SJCRH30 (cell line): Measurements from ENCODE around the gene ZNF132. TPM values are rescaled to one million over a fixed set of nuclear protein-coding genes. Genes with fewer than 3 reads are reported as not detected.
"Not testable (repeated sequence)": the region's sequence is repeated elsewhere in the genome, so short reads cannot be mapped to it uniquely, and the experiment has no call there.

Source experiments
- DNase-seq, 2 experiments: peaks; one replicate each; pipeline ENCODE4 v3.0.0-alpha.2; 2015 to 2020
- H3K27ac ChIP-seq: fragments of 250-450 bp; sonication (Bioruptor Pico); 2 replicates; pipeline ENCODE4 v1.5.1; 2020; ENCODE audit warnings: mild to moderate bottlenecking, moderate library complexity
- H3K27me3 ChIP-seq: fragments of 250-450 bp; sonication (Bioruptor Pico); 2 replicates; pipeline ENCODE4 v1.5.1; 2020; ENCODE audit warnings: mild to moderate bottlenecking, moderate library complexity
- H3K36me3 ChIP-seq: fragments of 250-450 bp; sonication (Bioruptor Pico); 2 replicates; pipeline ENCODE4 v1.5.1; 2020; ENCODE audit warnings: mild to moderate bottlenecking, moderate library complexity
- H3K4me1 ChIP-seq: fragments of 250-450 bp; sonication (Bioruptor Pico); 2 replicates; pipeline ENCODE4 v1.5.1; 2020; ENCODE audit warnings: mild to moderate bottlenecking, moderate library complexity
- H3K4me3 ChIP-seq: fragments of 250-450 bp; sonication (Bioruptor Pico); 2 replicates; pipeline ENCODE4 v1.5.1; 2020; ENCODE audit warnings: mild to moderate bottlenecking, moderate library complexity
- H3K9me3 ChIP-seq: fragments of 250-450 bp; sonication (Bioruptor Pico); replicated peaks from 2 replicates; pipeline ENCODE4 v1.5.1; 2020; ENCODE audit warnings: mild to moderate bottlenecking, moderate library complexity
- total RNA-seq: library from RNA; depleted of rRNA; stranded (reverse); fragments of >200 nt; shearing (Covaris generic); gene quantifications from 2 replicates; pipeline ENCODE4 v1.2.3, GENCODE V29; 2014

The ZNF132 gene
- total RNA-seq, 1 experiment from 2014 or later = not detected

DNA sequence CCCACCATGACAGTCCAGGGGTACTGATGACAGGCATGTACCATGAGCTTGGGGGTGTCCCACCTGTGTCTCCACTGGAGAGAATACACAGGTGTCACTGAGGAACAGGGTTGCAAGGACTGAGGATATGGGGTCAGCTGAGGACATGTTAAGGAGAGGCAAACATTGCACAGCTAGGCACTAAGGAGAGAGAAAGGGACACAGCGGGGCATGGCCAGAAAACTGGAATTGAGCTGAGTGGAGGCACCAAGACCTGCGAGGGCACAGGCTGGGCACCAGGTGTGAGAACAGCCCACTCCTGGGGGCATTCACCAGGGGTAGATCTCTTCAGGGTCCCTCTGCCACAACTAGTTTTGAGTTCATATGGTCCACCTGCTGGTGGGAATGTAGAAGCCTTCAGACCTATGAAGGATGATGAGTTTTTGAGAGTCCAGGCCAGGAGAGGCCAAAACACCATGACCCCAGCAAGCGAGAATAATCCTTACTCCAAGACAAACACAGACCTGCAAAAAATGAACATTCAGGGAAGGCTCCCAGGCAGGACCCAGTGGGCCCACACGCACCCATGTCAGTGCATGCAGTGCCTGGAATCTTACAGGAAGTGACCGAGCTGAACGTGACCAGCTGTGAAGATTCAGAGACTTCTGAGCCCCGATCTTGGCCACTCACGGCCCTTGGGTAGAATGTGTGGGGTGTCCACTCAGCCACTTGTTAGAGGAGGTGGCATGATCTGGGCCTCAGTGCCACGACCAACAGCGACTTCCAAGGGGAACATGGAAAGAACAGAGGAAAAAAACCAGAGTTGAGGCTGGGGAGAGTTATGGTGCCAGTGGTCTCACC, 32.9 kb downstream of the ZNF132 start:
- Histone ChIP-seq H3K4me3 (peak overlapping the region; percentile 75), H3K27ac (no peak overlapping the region), H3K4me1 (no peaks in the 10 kb centered on the region), H3K27me3 (no peaks in the 10 kb centered on the region), H3K9me3 (no peaks in the 10 kb centered on the region), H3K36me3 (no peaks in the 10 kb centered on the region)
- no peak for DNase-seq

DNA sequence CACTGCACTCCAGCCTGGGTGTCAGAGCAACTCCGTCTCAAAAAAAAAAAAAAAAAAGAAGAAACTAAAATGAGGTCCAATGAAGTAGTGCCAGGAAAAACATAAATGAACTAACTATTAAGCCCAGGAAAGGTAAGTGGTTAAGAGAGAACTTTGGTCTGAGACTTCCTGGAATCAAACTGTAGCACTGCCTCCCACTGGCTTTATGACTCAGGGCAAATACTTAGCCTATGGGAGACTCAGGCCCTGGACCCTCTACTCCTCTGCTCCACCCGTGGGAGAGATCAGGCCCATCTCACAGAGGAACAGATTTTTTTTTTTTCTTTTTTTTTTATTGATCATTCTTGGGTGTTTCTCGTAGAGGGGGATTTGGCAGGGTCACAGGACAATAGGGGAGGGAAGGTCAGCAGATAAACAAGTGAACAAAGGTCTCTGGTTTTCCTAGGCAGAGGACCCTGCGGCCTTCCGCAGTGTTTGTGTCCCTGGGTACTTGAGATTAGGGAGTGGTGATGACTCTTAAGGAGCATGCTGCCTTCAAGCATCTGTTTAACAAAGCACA, 36.0 kb downstream of the ZNF132 start:
- not testable (repeated sequence) for DNase-seq, H3K4me1 ChIP-seq, H3K9me3 ChIP-seq, H3K36me3 ChIP-seq, H3K27ac ChIP-seq, H3K4me3 ChIP-seq, H3K27me3 ChIP-seq

DNA sequence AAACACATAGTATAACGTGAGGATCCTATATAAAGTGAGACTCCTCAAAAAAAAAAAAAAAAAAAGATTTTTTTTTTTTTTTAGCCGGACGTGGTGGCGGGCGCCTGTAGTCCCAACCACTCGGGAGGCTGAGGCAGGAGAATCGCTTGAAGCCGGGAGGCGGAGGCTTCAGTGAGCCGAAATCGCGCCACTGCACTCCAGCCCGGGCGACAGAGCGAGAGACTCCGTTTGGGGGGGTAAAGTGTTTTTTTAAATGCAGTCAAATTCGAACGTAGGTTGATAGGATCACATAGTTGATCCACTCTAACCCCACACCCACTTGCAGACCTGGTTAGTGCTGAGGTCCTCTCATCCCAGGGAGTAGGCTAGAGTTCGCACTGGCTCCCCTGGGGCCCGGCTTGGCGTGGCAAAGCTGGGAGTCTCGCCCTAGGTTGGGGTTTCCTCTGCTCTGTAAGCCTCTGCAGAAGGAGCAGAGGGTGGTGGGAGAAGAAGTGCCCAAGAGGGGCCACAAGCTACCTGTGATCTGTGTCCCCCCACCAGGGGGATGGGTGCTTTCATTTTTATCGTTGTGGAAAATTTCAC, 38.0 kb downstream of the ZNF132 start:
- no peaks in the 10 kb centered on the region for H3K9me3 ChIP-seq
- H3K4me1 ChIP-seq = no peaks in the 10 kb centered on the region
- peak overlapping the region; percentile 60 for H3K4me3 ChIP-seq
- H3K36me3 ChIP-seq = no peaks in the 10 kb centered on the region
- no peak for DNase-seq
- no peaks in the 10 kb centered on the region for H3K27me3 ChIP-seq
- no peak overlapping the region for H3K27ac ChIP-seq

DNA sequence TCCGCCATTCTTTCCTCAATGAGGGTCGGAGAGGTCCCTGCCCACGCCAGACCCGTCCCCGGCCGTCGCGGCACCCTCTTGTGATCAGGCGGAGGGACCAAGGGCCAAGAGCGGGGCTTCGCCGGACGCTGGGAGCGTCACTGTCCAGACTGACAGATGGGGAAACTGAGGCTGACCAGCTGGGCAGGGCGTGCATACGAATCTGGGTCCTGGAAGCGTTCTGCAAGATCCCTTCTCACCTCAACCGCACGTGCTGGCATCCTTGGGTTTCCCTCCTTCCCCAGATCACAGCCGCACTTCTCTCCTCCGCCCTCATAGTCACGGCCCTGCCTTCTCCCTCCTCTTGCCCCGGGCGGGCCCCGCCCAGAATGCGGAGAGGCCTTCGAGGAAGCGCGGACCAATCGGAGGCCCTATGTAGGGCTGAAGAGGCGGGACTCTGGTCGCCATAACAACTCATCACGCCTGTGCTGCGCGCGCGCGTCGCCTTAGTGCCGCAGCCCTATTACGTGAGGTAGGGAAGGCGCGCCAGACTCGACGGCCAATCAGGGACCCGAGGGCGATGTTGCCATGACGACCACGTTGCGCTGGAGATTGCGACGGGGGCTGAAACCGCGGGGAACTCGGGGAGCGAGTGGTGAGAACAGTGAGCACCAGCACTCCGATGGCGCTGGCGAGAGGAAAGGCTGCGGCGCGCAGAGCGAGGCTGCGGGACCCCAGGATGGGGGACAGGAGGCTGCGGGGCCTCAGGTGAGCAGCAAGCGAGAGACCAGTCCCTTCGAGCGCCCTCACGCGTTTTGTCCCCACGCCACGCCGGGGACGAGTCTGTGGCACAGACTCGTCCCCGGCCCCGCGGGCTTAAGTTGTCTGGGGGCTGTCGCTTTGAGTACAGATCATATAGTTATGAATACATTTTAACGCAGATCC, 38.8 kb downstream of the ZNF132 start:
- H3K9me3 ChIP-seq = no peaks in the 10 kb centered on the region
- no peak overlapping the region for H3K27ac ChIP-seq

DNA sequence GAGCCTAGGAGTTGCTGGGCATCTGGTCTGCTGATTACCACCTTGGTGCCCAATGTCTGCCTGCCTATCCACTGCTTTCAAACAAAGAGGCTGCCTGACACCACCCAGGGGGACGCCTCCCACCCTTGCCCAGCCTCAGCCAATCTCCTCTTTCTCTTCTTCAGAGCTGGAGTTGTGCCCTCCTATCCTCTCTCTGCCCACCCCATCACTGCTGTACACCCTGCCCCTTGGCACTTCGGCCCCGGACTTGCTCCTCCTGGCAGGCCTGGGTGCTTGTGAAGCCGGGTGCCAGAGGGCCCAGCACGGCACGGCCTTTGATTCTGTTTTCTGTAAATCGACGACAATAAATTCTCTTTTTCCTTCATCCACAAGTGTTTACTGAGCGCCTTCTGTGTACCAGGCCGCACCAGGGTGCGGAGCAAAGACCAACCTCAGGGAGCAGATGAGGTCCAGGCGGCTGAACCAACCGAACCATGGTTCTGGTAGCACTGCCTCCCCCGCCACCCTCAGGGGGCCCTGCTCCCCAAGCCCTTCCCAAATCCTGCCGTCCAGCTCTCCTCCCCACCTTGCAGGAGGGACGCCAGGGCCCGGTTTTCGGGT, 39.5 kb downstream of the ZNF132 start:
- Histone ChIP-seq H3K9me3 (no peaks in the 10 kb centered on the region), H3K36me3 (peaks cover 7% of the 10 kb centered on the region), H3K4me3 (no peak overlapping the region), H3K4me1 (no peaks in the 10 kb centered on the region), H3K27me3 (no peaks in the 10 kb centered on the region), H3K27ac (no peak overlapping the region)
- DNase-seq = no peak

More for the DNA sequence above, 38.8 kb downstream of the ZNF132 start:
- no peaks in the 10 kb centered on the region for H3K27me3 ChIP-seq
- peak; percentile 98 to 99 for DNase-seq
- no peaks in the 10 kb centered on the region for H3K4me1 ChIP-seq
- H3K4me3 ChIP-seq = peak overlapping the region; percentile 60
- H3K36me3 ChIP-seq = no peaks in the 10 kb centered on the region

DNA sequence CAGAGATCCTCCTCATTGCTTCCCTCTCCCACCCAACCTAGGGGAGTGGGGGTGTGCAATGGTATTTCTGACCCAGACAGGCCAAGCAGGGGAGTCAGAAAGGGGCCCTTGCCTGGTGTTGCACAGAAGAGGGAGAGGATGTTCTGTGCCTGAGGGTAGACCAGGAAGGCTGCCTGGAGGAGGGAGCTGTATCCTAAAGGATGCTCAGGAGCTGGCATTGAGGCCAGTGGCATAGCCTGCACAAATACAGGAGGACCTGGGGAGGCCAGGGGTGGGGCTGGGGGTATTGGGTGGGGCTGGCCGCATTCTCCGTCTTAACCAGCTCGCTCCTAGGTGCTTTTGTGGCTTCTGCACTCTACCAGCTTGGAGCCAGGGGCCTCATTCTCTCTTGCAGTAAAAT, 40.0 kb downstream of the ZNF132 start:
- no peak for DNase-seq
- no peak overlapping the region for H3K4me3 ChIP-seq
- H3K27me3 ChIP-seq = no peaks in the 10 kb centered on the region
- H3K36me3 ChIP-seq = peaks cover 12% of the 10 kb centered on the region
- no peaks in the 10 kb centered on the region for H3K9me3 ChIP-seq
- H3K27ac ChIP-seq = no peak overlapping the region
- H3K4me1 ChIP-seq = no peaks in the 10 kb centered on the region

DNA sequence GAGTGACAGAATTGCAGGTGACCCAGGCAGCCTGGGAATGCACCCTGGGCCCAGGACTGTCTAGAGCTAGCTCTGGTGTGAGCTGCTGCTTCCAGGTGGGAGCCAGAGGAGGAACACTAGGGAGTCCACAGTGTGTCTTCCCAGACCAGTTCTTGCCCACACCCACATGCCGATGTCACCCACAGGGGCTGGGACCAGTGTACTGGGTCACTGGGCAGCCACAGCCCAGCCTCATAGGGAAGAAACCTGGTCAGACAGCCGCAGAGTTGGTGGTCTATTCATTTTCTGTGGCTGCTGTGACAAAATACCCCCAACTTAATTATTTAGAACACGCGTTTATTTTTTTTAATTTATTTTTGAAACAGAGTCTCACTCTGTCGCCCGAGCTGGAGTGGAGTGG, 41.4 kb downstream of the ZNF132 start:
- no peaks in the 10 kb centered on the region for H3K9me3 ChIP-seq
- DNase-seq = no peak
- no peaks in the 10 kb centered on the region for H3K27me3 ChIP-seq
- no peak overlapping the region for H3K27ac ChIP-seq
- H3K36me3 ChIP-seq = peaks cover 25% of the 10 kb centered on the region
- H3K4me1 ChIP-seq = no peaks in the 10 kb centered on the region
- H3K4me3 ChIP-seq = no peak overlapping the region

DNA sequence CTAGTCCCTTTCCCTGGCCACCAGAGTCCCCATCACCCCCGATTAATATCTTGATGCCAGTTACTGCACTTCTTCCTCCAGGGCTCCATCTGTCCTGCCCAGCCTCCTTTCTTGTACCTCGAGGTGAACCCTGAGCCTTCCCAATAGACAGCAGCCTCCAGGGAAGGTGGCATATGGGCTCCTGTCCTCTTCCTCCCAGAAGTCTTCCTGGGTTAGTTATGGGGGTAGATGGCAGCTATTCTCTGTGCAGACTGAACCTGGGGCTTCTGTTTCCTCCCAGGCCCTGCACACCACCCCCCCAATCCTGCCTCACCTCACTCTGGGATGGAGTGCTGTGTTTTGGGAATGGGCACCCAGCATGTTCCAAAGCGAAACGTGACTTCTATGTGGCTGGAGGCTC, 41.9 kb downstream of the ZNF132 start:
- H3K27ac ChIP-seq = no peak overlapping the region

DNA sequence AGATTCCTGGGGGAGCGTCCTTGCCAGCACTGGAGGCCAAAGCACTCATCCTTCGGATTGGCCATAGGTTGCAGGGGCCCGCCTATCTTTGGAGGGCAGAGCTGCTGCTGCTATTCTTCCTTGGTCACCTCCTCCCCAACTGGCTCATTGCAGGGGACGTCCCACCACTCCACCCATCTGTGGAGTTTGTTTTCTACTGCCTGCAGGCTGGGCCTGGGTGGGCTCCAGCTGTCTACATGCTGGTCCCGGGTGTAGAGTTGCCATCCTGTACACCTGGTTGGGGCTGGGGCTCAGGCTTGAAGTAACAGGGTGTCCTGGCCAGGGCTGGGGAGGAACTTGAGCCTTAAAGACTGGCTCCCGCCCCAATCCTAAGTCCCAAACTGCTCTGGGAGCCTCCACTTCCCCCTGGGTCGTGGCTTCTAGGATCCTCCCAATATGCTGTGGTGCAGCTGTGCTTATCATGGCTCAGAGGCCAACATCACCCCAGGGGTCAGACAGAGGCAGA, 42.4 kb downstream of the ZNF132 start:
- no peak for DNase-seq
- Histone ChIP-seq H3K4me3 (no peak overlapping the region), H3K36me3 (peaks cover 35% of the 10 kb centered on the region), H3K27ac (no peak overlapping the region), H3K9me3 (no peaks in the 10 kb centered on the region), H3K27me3 (no peaks in the 10 kb centered on the region), H3K4me1 (no peaks in the 10 kb centered on the region)

More for the DNA sequence above, 41.9 kb downstream of the ZNF132 start:
- no peak overlapping the region for H3K4me3 ChIP-seq
- DNase-seq = no peak
- H3K9me3 ChIP-seq = no peaks in the 10 kb centered on the region
- peaks cover 30% of the 10 kb centered on the region for H3K36me3 ChIP-seq
- no peaks in the 10 kb centered on the region for H3K27me3 ChIP-seq
- H3K4me1 ChIP-seq = no peaks in the 10 kb centered on the region

DNA sequence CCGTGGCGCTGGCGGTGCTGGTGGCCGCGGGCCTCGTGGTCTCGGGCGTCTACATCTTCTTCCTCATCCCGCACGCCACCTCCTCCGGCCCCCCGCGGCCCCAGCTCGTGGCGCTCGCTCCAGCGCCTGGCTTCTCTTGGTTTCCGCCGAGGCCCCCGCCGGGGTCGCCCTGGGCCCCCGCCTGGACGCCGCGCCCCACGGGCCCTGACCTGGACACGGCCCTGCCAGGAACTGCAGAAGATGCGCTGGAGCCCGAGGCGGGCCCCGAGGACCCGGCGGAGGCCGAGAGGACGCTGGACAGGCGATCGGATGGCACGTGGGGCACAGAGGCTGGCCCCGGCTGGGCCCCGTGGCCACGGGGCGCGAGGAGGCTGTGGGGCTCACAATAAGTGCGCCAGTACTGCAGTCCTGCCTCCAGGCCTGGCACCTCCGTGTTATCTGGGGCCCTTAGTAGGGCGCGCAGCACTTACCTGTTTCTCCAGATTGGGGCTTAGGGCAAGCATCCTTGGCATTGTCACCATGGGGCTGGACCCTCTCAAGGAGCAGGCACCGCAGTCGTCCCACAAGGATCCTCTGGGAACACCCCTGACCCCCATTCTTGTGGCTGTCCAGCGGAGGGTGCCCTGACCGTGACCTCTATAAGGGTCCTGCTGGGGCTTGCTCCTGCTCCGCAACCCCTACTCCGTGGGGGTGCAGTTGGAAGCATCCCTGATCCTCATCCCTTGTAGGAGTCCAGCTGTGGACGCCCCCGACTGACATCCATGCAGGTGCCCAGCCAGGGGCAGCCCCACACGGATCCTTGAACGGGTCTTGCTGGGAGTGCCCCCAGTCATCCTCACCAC, 43.0 kb downstream of the ZNF132 start:
- no peaks in the 10 kb centered on the region for H3K27me3 ChIP-seq
- H3K27ac ChIP-seq = no peak overlapping the region
- DNase-seq = no peak
- no peaks in the 10 kb centered on the region for H3K9me3 ChIP-seq
- peaks cover 42% of the 10 kb centered on the region for H3K36me3 ChIP-seq
- H3K4me3 ChIP-seq = no peak overlapping the region
- H3K4me1 ChIP-seq = no peaks in the 10 kb centered on the region

DNA sequence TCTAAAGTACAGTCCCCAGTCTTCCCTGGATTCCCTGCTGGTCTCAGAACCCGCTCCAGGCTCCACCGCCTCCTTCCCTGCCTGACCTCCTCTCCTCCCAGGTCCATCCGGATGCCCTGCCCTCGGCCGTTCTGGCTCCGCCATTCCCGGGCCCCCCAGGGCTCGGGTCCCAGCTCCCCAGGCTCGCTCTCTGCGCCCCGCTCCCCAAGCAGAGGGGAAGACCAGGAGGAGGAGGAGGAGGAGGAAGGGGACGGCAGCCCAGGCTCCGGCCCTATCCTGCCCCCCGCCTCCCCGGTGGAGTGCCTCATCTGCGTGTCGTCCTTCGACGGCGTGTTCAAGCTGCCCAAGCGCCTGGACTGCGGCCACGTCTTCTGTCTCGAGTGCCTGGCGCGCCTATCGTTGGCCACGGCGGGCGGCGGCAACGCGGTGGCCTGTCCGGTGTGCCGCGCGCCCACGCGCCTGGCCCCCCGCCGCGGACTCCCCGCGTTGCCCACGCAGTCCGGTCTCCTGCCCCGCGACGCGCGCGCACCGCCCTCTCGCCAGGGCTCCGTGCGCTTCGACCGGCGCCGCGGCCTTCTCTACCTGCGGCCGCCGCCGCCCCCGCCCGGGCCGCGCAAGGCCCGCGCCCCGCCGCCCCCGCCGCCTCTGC, 43.9 kb downstream of the ZNF132 start:
- H3K4me1 ChIP-seq = no peaks in the 10 kb centered on the region
- H3K9me3 ChIP-seq = no peaks in the 10 kb centered on the region
- no peak for DNase-seq
- H3K36me3 ChIP-seq = peaks cover 48% of the 10 kb centered on the region
- H3K27me3 ChIP-seq = no peaks in the 10 kb centered on the region
- no peak overlapping the region for H3K27ac ChIP-seq
- H3K4me3 ChIP-seq = no peak overlapping the region

DNA sequence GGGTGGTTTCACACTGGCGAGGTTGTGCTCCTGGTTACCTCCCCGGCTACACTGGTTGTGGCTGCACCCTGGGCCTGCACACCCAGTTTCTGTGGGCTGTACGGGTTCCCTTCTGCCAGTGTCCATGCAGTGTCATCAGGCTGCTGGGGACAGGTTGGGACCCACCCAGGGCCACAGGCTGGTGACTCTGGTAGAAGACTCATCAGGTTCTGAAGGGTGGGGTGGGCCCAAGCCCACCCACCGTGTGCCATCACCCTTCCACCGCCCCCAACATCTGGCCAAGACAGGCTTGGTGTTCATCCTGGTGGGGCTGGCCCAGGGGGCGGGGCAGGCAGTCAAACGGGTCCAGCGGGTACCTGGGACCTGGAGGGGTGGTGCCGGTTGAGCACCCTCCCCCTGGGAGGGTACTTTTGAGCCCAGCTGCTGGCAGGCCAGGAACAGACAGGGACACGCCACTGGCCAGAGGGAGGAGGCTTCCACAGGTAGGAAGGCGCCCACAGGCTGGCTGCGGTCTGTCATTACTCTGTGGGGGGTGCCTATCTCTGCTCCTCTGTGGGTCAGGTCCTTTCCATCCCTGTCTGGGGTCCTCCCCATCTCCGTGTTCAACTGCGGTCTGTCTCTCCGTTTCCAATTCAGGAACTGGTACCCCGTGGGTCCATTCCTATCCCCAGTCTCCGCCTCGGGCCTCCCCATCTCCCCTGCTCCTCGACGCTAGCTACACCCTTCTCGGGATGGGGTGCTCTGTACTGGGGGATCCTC, 44.6 kb downstream of the ZNF132 start, which contains the start of gene RNF225:
Gene RNF225, plus strand, starts transcription at position 437 of the 759 bp plus-strand sequence. CDS start 434 bp downstream, outside the sequence.
- H3K27me3 ChIP-seq = no peaks in the 10 kb centered on the region
- no peak for DNase-seq
- no peaks in the 10 kb centered on the region for H3K9me3 ChIP-seq
- H3K36me3 ChIP-seq = peaks cover 55% of the 10 kb centered on the region
- no peak within 1 kb of the TSS for H3K4me3 ChIP-seq
- H3K4me1 ChIP-seq = no peaks in the 10 kb centered on the region
- no peak within 1 kb of the TSS for H3K27ac ChIP-seq
